Subcutaneous adipose tissue (tissue), 4 donors: ENCODE measurements around the gene PLK2. TPM values are rescaled to one million over a fixed set of nuclear protein-coding genes. Genes with fewer than 3 reads are reported as not detected.

Source experiments
- total RNA-seq, 4 donors: library from RNA; depleted of rRNA; stranded (reverse); fragments of >200 nt; gene quantifications; one replicate each; pipeline ENCODE4 v1.1.0, GENCODE V29; 2016
- TF ChIP-seq, protein P1 (sequence below): fragments of 450-650 bp; IDR thresholded peaks from one replicate; pipeline ENCODE4 v1.5.1; 2016; ENCODE audit warnings: low read depth, mild to moderate bottlenecking, control low read depth, antibody characterized with exemption, moderate library complexity

PLK2 gene
- total RNA-seq, 4 donors from 2014 or later: 21.6 to 40.3 (median 33.9) TPM

DNA sequence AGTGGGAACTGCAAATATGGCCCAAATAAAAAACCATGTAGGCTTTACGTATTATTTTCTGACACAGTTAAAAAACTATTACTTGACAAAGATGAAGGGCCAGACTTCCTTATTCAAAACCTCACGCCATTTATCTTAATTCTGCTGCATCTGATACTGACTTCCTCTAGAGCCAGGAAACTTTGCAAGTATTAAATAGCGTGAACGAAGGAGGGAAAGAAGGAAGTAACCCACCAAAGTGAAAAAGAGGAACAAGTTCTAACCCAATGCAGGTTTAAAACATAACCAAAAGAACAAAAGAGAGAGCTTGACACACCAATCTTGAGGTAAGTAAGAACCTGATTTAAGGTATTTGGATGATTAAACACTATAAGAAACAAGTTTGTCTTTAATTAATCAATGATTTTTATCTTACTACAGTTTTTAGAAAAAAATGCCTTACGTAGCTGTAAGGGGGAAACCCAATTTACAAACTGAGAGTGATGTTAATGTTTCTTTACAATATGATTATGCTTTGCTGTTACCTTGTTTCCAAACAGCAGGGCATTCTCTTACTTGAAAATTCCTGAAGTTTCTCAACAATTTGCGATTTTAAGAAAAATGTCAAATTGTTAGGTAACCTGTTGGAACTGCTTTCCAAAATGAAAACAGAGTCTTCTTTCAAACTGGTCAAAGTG lies 31.5 kb upstream of the PLK2 start, which contains the start of gene GAPT:
Gene GAPT, plus strand, starts transcription at position 220 of the 677 bp plus-strand sequence. CDS start 3,102 bp downstream, outside the sequence.
- TF ChIP-seq, protein P1, sequence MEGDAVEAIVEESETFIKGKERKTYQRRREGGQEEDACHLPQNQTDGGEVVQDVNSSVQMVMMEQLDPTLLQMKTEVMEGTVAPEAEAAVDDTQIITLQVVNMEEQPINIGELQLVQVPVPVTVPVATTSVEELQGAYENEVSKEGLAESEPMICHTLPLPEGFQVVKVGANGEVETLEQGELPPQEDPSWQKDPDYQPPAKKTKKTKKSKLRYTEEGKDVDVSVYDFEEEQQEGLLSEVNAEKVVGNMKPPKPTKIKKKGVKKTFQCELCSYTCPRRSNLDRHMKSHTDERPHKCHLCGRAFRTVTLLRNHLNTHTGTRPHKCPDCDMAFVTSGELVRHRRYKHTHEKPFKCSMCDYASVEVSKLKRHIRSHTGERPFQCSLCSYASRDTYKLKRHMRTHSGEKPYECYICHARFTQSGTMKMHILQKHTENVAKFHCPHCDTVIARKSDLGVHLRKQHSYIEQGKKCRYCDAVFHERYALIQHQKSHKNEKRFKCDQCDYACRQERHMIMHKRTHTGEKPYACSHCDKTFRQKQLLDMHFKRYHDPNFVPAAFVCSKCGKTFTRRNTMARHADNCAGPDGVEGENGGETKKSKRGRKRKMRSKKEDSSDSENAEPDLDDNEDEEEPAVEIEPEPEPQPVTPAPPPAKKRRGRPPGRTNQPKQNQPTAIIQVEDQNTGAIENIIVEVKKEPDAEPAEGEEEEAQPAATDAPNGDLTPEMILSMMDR: no peak

DNA sequence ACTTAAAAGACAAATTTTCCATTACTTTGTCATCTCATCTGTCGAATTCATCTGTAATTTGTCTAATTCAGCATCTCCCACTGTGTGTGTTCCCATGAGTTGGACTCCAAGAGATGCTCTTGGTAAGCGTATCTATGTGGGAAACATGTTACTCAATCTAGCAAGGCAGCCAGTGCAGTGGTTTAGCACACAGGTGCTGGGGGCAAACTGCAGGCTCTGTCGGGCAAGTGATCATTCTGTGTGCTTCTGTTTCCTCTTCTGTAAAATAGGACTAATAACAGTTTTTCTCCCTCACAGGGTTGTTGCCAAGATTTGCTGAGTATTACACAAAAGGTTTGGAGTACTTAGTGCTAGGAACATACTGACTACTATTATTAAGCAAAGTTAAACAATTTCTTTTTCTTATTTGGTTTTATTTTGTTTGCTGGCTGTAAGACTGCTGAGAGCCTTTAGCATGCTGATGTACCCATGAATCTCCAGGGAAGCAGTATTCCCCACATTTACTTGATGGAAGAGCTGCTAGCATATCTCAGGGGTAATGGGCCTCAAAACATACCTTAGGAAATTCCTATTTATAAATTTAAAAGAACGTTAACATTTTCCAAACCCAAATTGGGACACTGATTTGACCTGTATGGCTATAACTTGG lies 30.6 kb upstream of the PLK2 start:
- TF ChIP-seq, protein P1: no peak

GRCh38 chr5:58486290-58486689 lies 26.4 kb upstream of the PLK2 start:
- TF ChIP-seq, protein P1: no peak

GRCh38 chr5:58484505-58484904 lies 24.6 kb upstream of the PLK2 start:
- TF ChIP-seq, protein P1: no peak

DNA sequence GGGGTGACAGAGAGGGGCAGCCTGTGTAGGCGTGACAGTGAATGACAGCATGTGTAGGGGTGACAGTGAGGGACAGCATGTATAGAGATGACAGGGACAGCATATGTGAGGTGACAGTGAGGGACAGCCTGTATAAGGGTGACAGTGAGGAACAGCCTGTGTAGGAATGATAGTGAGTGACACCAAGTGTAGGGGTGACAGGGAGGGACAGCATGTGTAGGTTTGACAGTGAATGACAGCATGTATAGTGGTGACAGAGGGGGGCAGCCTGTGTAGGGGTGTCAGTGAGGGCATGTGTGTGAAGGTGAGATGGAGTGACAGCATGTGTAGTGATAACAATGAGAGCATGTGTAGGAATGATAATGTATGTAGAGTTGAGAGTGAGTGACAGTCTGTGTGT lies 22.6 kb upstream of the PLK2 start:
- TF ChIP-seq, protein P1: no peak

- TF ChIP-seq, protein P1: no peak
These were observed 21.9 kb upstream of the PLK2 start for GRCh38 chr5:58481828-58482227.

DNA sequence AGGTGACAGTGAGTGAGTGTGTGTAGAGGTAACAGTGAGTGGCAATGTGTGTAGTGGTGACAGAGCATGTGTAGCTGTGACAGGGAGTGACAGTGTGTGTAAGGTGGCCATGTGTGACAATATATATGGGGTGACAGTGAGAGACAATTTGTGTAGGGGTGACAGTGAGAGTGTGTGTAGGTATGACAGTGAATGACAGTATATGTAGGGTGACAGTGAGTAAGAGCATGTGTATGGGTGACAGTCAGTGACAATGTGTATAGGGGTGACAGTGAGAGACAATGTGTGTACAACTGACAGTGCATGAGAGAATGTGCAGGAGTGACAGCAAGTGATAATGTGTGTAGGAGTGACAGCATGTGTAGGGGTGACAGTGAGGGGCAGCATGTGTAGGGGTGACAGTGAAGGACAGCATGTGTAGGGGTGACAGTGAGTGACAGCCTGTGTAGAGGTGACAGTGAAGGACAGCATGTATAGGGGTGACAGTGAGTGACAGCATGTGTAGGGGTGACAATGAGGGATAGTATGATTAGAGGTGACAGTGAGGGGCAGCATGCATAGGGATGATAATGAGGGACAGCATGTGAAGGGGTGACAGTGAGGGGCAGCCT lies 21.3 kb upstream of the PLK2 start:
- TF ChIP-seq, protein P1: no peak
